ENCODE data around the gene ABHD12. TPM values are rescaled to one million over a fixed set of nuclear protein-coding genes. Genes with fewer than 3 reads are reported as not detected.

Gene ABHD12
- total RNA-seq, 2 donors from 2014 or later = 20.7 to 40.6 TPM

- H3K9me3 ChIP-seq = no peaks in the 10 kb centered on the region
- H3K27ac ChIP-seq = no peak overlapping the region
- H3K4me3 ChIP-seq = no peak overlapping the region
- no peak for TF ChIP-seq CTCF (IDR thresholded peaks at IDR 0.05)
- peaks cover 9% of the 10 kb centered on the region for H3K36me3 ChIP-seq
- peaks cover 0 to 25% of the 10 kb centered on the region in 2 donors for H3K4me1 ChIP-seq
- H3K27me3 ChIP-seq = no peaks in the 10 kb centered on the region
- no peak for DNase-seq (ENCODE audit: low spot score)
Measured at GRCh38 chr20:25321991-25322390, 68.6 kb downstream of the ABHD12 start.

GRCh38 chr20:25321262-25321831 lies 69.3 kb downstream of the ABHD12 start:
- Histone ChIP-seq H3K4me1 (peaks cover 0 to 25% of the 10 kb centered on the region in 2 donors), H3K36me3 (peaks cover 9% of the 10 kb centered on the region), H3K9me3 (no peaks in the 10 kb centered on the region), H3K4me3 (no peak overlapping the region), H3K27ac (no peak overlapping the region), H3K27me3 (no peaks in the 10 kb centered on the region)
- DNase-seq (ENCODE audit: low spot score) = peak; percentile 32
- no peak for TF ChIP-seq CTCF (IDR thresholded peaks at IDR 0.05)

- Histone ChIP-seq H3K36me3 (peaks cover 9% of the 10 kb centered on the region), H3K4me3 (no peak overlapping the region), H3K9me3 (no peaks in the 10 kb centered on the region), H3K27me3 (no peaks in the 10 kb centered on the region), H3K4me1 (peaks cover 0 to 32% of the 10 kb centered on the region in 2 donors), H3K27ac (no peak overlapping the region)
- no peak for TF ChIP-seq CTCF (IDR thresholded peaks at IDR 0.05)
- DNase-seq (ENCODE audit: low spot score) = peak; percentile 48
Measured at GRCh38 chr20:25320035-25320800, 70.4 kb downstream of the ABHD12 start.

GRCh38 chr20:25319241-25320034 lies 71.2 kb downstream of the ABHD12 start:
- DNase-seq (ENCODE audit: low spot score) = peak; percentile 54
- Histone ChIP-seq H3K4me3 (no peak overlapping the region), H3K36me3 (peaks cover 9% of the 10 kb centered on the region), H3K9me3 (no peaks in the 10 kb centered on the region), H3K4me1 (peaks cover 0 to 32% of the 10 kb centered on the region in 2 donors), H3K27me3 (no peaks in the 10 kb centered on the region), H3K27ac (no peak overlapping the region)
- TF ChIP-seq CTCF (IDR thresholded peaks at IDR 0.05) = no peak

GRCh38 chr20:25318471-25319240 lies 72.0 kb downstream of the ABHD12 start:
- DNase-seq (ENCODE audit: low spot score) = no peak
- H3K36me3 ChIP-seq = peaks cover 9% of the 10 kb centered on the region
- peak overlapping the region in 1 of 2 donors; percentile 23 for H3K27ac ChIP-seq

More at GRCh38 chr20:25318471-25319240, 72.0 kb downstream of the ABHD12 start:
- no peaks in the 10 kb centered on the region for H3K27me3 ChIP-seq
- H3K4me1 ChIP-seq = peaks cover 0 to 32% of the 10 kb centered on the region in 2 donors
- H3K4me3 ChIP-seq = no peak overlapping the region
- no peak for TF ChIP-seq CTCF (IDR thresholded peaks at IDR 0.05)
- H3K9me3 ChIP-seq = no peaks in the 10 kb centered on the region
